ENCODE data around the gene CYB561D1.

CYB561D1 gene

GRCh38 chr1:109502364-109502851, 8.5 kb downstream of the CYB561D1 start:
- no peak for DNase-seq

GRCh38 chr1:109503935-109504334, 10.0 kb downstream of the CYB561D1 start:
- DNase-seq = no peak

- no peak for DNase-seq
Observed at GRCh38 chr1:109504974-109505373, 11.1 kb downstream of the CYB561D1 start.

- DNase-seq = no peak
Observed at GRCh38 chr1:109508001-109508872, 14.3 kb downstream of the CYB561D1 start.

- DNase-seq = no peak
Observed at GRCh38 chr1:109508873-109509175, 14.9 kb downstream of the CYB561D1 start.

- no peak for DNase-seq
Observed at GRCh38 chr1:109509176-109510134, 15.6 kb downstream of the CYB561D1 start, which contains the start of gene AMIGO1. AMIGO1 (minus strand) TSS chr1:109509727; CDS start chr1:109508912, 815 bp downstream.

- no peak for DNase-seq
Observed at GRCh38 chr1:109513110-109513710, 19.3 kb downstream of the CYB561D1 start.

GRCh38 chr1:109514846-109515245, 21.0 kb downstream of the CYB561D1 start:
- DNase-seq = no peak

GRCh38 chr1:109516872-109517271, 23.0 kb downstream of the CYB561D1 start:
- no peak for DNase-seq

GRCh38 chr1:109517337-109517736, 23.4 kb downstream of the CYB561D1 start:
- DNase-seq = no peak

GRCh38 chr1:109521002-109521951, 27.4 kb downstream of the CYB561D1 start:
- no peak for DNase-seq

GRCh38 chr1:109522026-109522425, 28.1 kb downstream of the CYB561D1 start:
- DNase-seq = no peak

- DNase-seq = no peak
Observed at GRCh38 chr1:109523706-109524105, 29.8 kb downstream of the CYB561D1 start.

- no peak for DNase-seq
Observed at GRCh38 chr1:109527098-109527811, 33.4 kb downstream of the CYB561D1 start.

GRCh38 chr1:109527846-109528695, 34.2 kb downstream of the CYB561D1 start:
- DNase-seq = no peak

- DNase-seq = no peak
Observed at GRCh38 chr1:109528712-109529111, 34.8 kb downstream of the CYB561D1 start.

- no peak for DNase-seq
Observed at GRCh38 chr1:109529881-109530456, 36.1 kb downstream of the CYB561D1 start.

GRCh38 chr1:109530457-109531087, 36.7 kb downstream of the CYB561D1 start:
- no peak for DNase-seq

- no peak for DNase-seq
Observed at GRCh38 chr1:109531380-109531779, 37.5 kb downstream of the CYB561D1 start.

Measured in SIG-M5 (cell line).